H1 (cell line): ENCODE data around the gene FLOT1. TPM values are rescaled to one million over a fixed set of nuclear protein-coding genes. Genes with fewer than 3 reads are reported as not detected.

Experiments
- CTCF ChIA-PET: fragments of 300-600 bp; sonication (Branson Sonifier 250); formaldehyde crosslinking; loops from one replicate; lab custom pipeline; 2021; ENCODE audit not compliant: partially characterized antibody; lab: Charles Lee
- POLR2A ChIA-PET: fragments of 300-600 bp; sonication (Branson Sonifier 250); formaldehyde crosslinking; loops from one replicate; lab custom pipeline; 2021; ENCODE audit warnings: inconsistent platforms; ENCODE audit not compliant: partially characterized antibody; lab: Charles Lee
- DNase-seq, 2 experiments: peaks; one replicate each; pipeline versions ENCODE4 v3.0.0 to v3.0.0-alpha.2; 2010 to 2022; ENCODE audit warnings: low spot score in 2 of 2, low read depth in 1 of 2, mixed read lengths in 1 of 2
- FAIRE-seq: peaks from 2 replicates; lab custom pipeline; 2011; peaks lifted over from hg19 to GRCh38; lab: Jason Lieb, UNC
- H2AFZ ChIP-seq: 2 replicates; pipeline ENCODE4 v1.8.1; 2012; ENCODE audit warnings: low read length, inconsistent platforms
- H2AK5ac ChIP-seq: 2 replicates; pipeline ENCODE4 v1.6.1; 2013; ENCODE audit warnings: low read depth, low read length
- H2BK120ac ChIP-seq: replicated peaks from 2 replicates; pipeline ENCODE3; 2013; ENCODE audit warnings: low read depth, low read length, inconsistent platforms
- H2BK12ac ChIP-seq: 2 replicates; pipeline ENCODE4 v1.6.1; 2013; ENCODE audit warnings: low read depth, low read length
- H2BK15ac ChIP-seq: 2 replicates; pipeline ENCODE4 v1.6.1; 2013; ENCODE audit warnings: low read length
- H2BK20ac ChIP-seq: 2 replicates; pipeline ENCODE4 v1.6.1; 2013; ENCODE audit warnings: low read length
- H2BK5ac ChIP-seq: 2 replicates; pipeline ENCODE4 v1.6.1; 2013; ENCODE audit warnings: low read depth, low read length
- H3K14ac ChIP-seq: 2 replicates; pipeline ENCODE4 v1.6.1; 2013; ENCODE audit warnings: inconsistent platforms; ENCODE audit not compliant: insufficient read length
- H3K18ac ChIP-seq: 2 replicates; pipeline ENCODE4 v1.6.1; 2013; ENCODE audit warnings: low read length; ENCODE audit errors: extremely low read depth
- H3K23ac ChIP-seq: 2 replicates; pipeline ENCODE4 v1.6.1; 2013; ENCODE audit warnings: inconsistent platforms; ENCODE audit not compliant: insufficient read length
- H3K23me2 ChIP-seq: 2 replicates; pipeline ENCODE4 v1.6.1; 2013; ENCODE audit warnings: low read depth, low read length
- H3K27ac ChIP-seq: 2 replicates; pipeline ENCODE4 v1.6.1; 2011; ENCODE audit warnings: low read depth, low read length, inconsistent platforms
- H3K27me3 ChIP-seq, 4 experiments: replicated peaks in 1 of 4; 1 replicate in 1 of 4; 2 replicates in 3 of 4; pipeline versions ENCODE4 v1.6.1 to v1.8.1; 2011 to 2013; ENCODE audit warnings: low read length in 3 of 4, mild to moderate bottlenecking in 3 of 4, inconsistent platforms in 2 of 4, mixed read lengths in 2 of 4, moderate library complexity in 1 of 4; ENCODE audit not compliant: control insufficient read depth in 3 of 4, insufficient read depth in 3 of 4; ENCODE audit errors: extremely low read depth in 1 of 4
- H3K36me3 ChIP-seq, 4 experiments: 2 replicates each; pipeline versions ENCODE4 v1.6.1 to v1.8.1; 2011 to 2013; ENCODE audit warnings: mild to moderate bottlenecking in 4 of 4, low read length in 3 of 4, moderate library complexity in 2 of 4, control low read depth in 1 of 4, inconsistent platforms in 1 of 4; ENCODE audit not compliant: insufficient read depth in 4 of 4, control insufficient read depth in 2 of 4
- H3K4ac ChIP-seq: replicated peaks from 2 replicates; pipeline ENCODE3; 2013; ENCODE audit warnings: low read length, low read depth, mixed read lengths, inconsistent platforms; ENCODE audit not compliant: insufficient read length
- H3K4me1 ChIP-seq, 4 experiments: replicated peaks in 1 of 4; 1 replicate in 1 of 4; 2 replicates in 3 of 4; pipeline versions ENCODE4 v1.6.1 to v1.8.1; 2011 to 2013; ENCODE audit warnings: low read length in 3 of 4, inconsistent platforms in 2 of 4, mixed read lengths in 1 of 4; ENCODE audit not compliant: insufficient read depth in 4 of 4, control insufficient read depth in 3 of 4
- H3K4me2 ChIP-seq, 2 experiments: 2 replicates each; pipeline versions ENCODE4 v1.6.1 to v1.8.1; 2011 to 2013; ENCODE audit warnings: low read depth in 2 of 2, low read length in 2 of 2, control low read depth in 1 of 2, inconsistent platforms in 1 of 2, mild to moderate bottlenecking in 1 of 2; ENCODE audit not compliant: insufficient read depth in 1 of 2
- H3K4me3 ChIP-seq, 4 experiments: fragments of 200-600, 300-600 bp in 1 of 4; sonication (generic), shearing (Covaris generic), sonication (Bioruptor Twin) in 1 of 4; 2 replicates each; pipeline versions ENCODE4 v1.5.1 to v1.8.1; 2011 to 2016; ENCODE audit warnings: low read length in 4 of 4, low read depth in 3 of 4, control low read depth in 2 of 4, inconsistent platforms in 2 of 4, mild to moderate bottlenecking in 2 of 4, mixed read lengths in 1 of 4, moderate library complexity in 1 of 4; ENCODE audit not compliant: insufficient read depth in 2 of 4; ENCODE audit errors: extremely low read depth in 1 of 4
- H3K56ac ChIP-seq: replicated peaks from 2 replicates; pipeline ENCODE3; 2013; ENCODE audit warnings: low read depth, mild to moderate bottlenecking, mixed read lengths, low read length, inconsistent platforms; ENCODE audit not compliant: insufficient read length
- H3K79me1 ChIP-seq: 2 replicates; pipeline ENCODE4 v1.6.1; 2013; ENCODE audit warnings: low read depth, low read length, control low read depth
- H3K79me2 ChIP-seq, 2 experiments: 2 replicates each; pipeline versions ENCODE4 v1.6.1 to v1.8.1; 2012 to 2013; ENCODE audit warnings: low read length in 2 of 2, mild to moderate bottlenecking in 2 of 2, inconsistent platforms in 1 of 2; ENCODE audit not compliant: insufficient read depth in 2 of 2, control insufficient read depth in 1 of 2
- H3K9ac ChIP-seq, 4 experiments: replicated peaks in 1 of 4; 1 replicate in 1 of 4; 2 replicates in 3 of 4; pipeline versions ENCODE4 v1.6.1 to v1.8.1; 2011 to 2013; ENCODE audit warnings: low read depth in 3 of 4, low read length in 3 of 4, control low read depth in 2 of 4, mild to moderate bottlenecking in 2 of 4, moderate library complexity in 2 of 4, inconsistent platforms in 1 of 4; ENCODE audit errors: extremely low read depth in 1 of 4
- H3K9me3 ChIP-seq, 2 experiments: 2 replicates each; pipeline versions ENCODE4 v1.6.1 to v1.8.1; 2012 to 2013; ENCODE audit warnings: mild to moderate bottlenecking in 2 of 2, moderate library complexity in 2 of 2, control low read depth in 1 of 2, inconsistent platforms in 1 of 2, low read depth in 1 of 2, low read length in 1 of 2, mixed read lengths in 1 of 2; ENCODE audit not compliant: insufficient read depth in 2 of 2
- H4K20me1 ChIP-seq, 2 experiments: replicated peaks in 1 of 2; 2 replicates each; pipeline versions ENCODE3 to v1.8.1; 2011 to 2013; ENCODE audit warnings: inconsistent platforms in 2 of 2, low read length in 2 of 2, mild to moderate bottlenecking in 1 of 2; ENCODE audit not compliant: insufficient read depth in 2 of 2, control insufficient read depth in 1 of 2
- H4K5ac ChIP-seq: 2 replicates; pipeline ENCODE4 v1.6.1; 2013; ENCODE audit warnings: low read length, low read depth, mixed read lengths, inconsistent platforms; ENCODE audit not compliant: insufficient read length
- H4K8ac ChIP-seq: 2 replicates; pipeline ENCODE4 v1.8.0; 2013; ENCODE audit warnings: mild to moderate bottlenecking, moderate library complexity, low read length, inconsistent platforms; ENCODE audit not compliant: insufficient read depth; ENCODE audit errors: extremely low read depth
- H4K91ac ChIP-seq: replicated peaks from 2 replicates; pipeline ENCODE3; 2013; ENCODE audit warnings: low read length, mixed read lengths, inconsistent platforms; ENCODE audit not compliant: insufficient read length
- ATF2 ChIP-seq: IDR thresholded peaks from 2 replicates; pipeline ENCODE4 v1.6.1; 2012; ENCODE audit warnings: low read length, inconsistent platforms
- CREB1 ChIP-seq: IDR thresholded peaks from 2 replicates; pipeline ENCODE4 v1.6.1; 2012; ENCODE audit warnings: inconsistent platforms
- EP300 ChIP-seq, 2 experiments: IDR thresholded peaks; 1 replicate in 1 of 2; 2 replicates in 1 of 2; pipeline ENCODE4 v1.6.1; 2011 to 2012; ENCODE audit warnings: low read depth in 2 of 2, low read length in 2 of 2, mild to moderate bottlenecking in 2 of 2, borderline replicate concordance in 1 of 2, inconsistent platforms in 1 of 2, moderate library complexity in 1 of 2
- EZH2 ChIP-seq: fragments of 200-600 bp; sonication (generic); IDR thresholded peaks from 2 replicates; pipeline ENCODE4 v1.7.1; 2012; ENCODE audit warnings: low read depth, mild to moderate bottlenecking, moderate library complexity, low read length, inconsistent platforms; ENCODE audit not compliant: severe bottlenecking
- FOSL1 ChIP-seq: IDR thresholded peaks from 2 replicates; pipeline ENCODE4 v1.6.1; 2011; ENCODE audit warnings: mild to moderate bottlenecking, low read depth, low read length, moderate library complexity; ENCODE audit not compliant: insufficient read depth
- GTF2F1 ChIP-seq: IDR thresholded peaks from 2 replicates; pipeline ENCODE4 v1.6.1; 2012; ENCODE audit warnings: low read depth, low read length, improper control_type of control experiment, borderline replicate concordance
- RNF2 ChIP-seq: fragments of 200-900, 300-1000 bp; sonication (generic); IDR thresholded peaks from 2 replicates; pipeline ENCODE4 v1.7.1; 2016; ENCODE audit warnings: borderline replicate concordance, low read depth, mild to moderate bottlenecking, antibody characterized with exemption, low read length; ENCODE audit not compliant: poor library complexity, severe bottlenecking; ENCODE audit errors: missing control alignments
- SIN3A ChIP-seq, 2 experiments: IDR thresholded peaks in 1 of 2; conservative IDR thresholded peaks in 1 of 2; 2 replicates each; pipeline ENCODE4 v1.6.1; 2011 to 2012; ENCODE audit warnings: low read length in 2 of 2, improper control_type of control experiment in 1 of 2, low read depth in 1 of 2, mild to moderate bottlenecking in 1 of 2
- TEAD4 ChIP-seq: IDR thresholded peaks from 2 replicates; pipeline ENCODE4 v1.6.1; 2012; ENCODE audit warnings: low read depth, low read length, inconsistent platforms, mixed read lengths
- WGBS, 2 experiments: shearing (Covaris generic) in 1 of 2; methylation state at CpG; one replicate each; pipeline versions ENCODE4 v1.1.6 to v1.1.7; 2013 to 2015; ENCODE audit warnings: low lambda C conversion rate in 2 of 2, mixed read lengths in 2 of 2, inconsistent platforms in 1 of 2, low coverage in 1 of 2, missing lambda C conversion rate in 1 of 2; ENCODE audit not compliant: insufficient replicate concordance in 2 of 2, insufficient coverage in 1 of 2, insufficient read length in 1 of 2; ENCODE audit errors: extremely low coverage in 1 of 2, missing lambda C conversion rate in 1 of 2; 5-methylcytosine and 5-hydroxymethylcytosine counted together
- polyA plus RNA-seq, 7 experiments: library from polyadenylated mRNA; depleted of rRNA in 3 of 7; stranded (reverse) in 5 of 7; unstranded in 2 of 7; fragments of >200 nt in 5 of 7; fragments of 200-250 nt in 2 of 7; gene quantifications; 1 replicate in 5 of 7; 2 replicates in 1 of 7; 4 replicates in 1 of 7; pipeline versions ENCODE4 v1.2.1 to v1.2.3, GENCODE V29; 2011 to 2013; ENCODE audit warnings: missing spikeins in 2 of 7, mixed read lengths in 2 of 7
- total RNA-seq: library from RNA; stranded (reverse); fragmentation: NEBNext Ultra II Directional; extraction: Animal tissue kit (Norgen Biotek cat#: 25700); gene quantifications from 2 replicates; pipeline ENCODE4 v1.2.1, GENCODE V29; 2021

FLOT1 gene
- total and polyA plus RNA-seq, 2 of the 8 experiments (the other 6 are each of a cell fraction or from before 2014, with no cell fraction given) = 87.5 to 88.1 TPM

DNA sequence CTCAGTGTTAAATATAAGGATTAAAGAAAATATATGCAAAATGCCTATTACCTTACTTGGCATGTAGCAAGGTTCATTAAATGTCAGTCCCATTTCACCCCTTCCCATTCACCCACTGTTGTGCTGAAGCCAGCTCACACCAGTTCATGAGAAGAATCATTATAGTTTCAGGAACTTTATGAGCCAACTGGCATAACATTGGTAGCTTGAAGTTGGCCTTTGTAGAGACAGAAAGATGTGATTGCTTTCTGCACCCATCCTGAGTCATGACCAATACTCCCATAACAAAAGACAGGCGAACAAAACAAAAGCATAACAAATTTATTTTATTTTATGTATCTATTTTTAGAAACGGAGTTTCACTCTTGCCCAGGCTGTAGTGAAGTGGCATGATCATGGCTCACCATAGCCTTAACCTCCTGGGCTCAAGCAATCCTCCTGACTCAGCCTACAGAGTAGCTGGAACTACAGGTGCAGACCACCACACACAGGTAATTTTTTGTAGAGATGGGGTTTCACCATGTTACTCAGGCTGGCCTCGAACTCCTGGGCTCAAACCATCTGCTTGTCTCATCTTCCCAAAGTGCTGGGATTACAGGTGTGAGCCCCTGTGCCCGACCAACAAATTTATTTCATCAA, 19.4 kb upstream of the FLOT1 start:
- Histone ChIP-seq H3K23ac (no peak overlapping the region), H4K91ac (no peak overlapping the region), H3K4ac (no peak overlapping the region), H3K9ac (no peak overlapping the region; a peak in 1 of 7 replicates), H3K27me3 (no peaks in the 10 kb centered on the region), H2BK120ac (no peak overlapping the region), H3K79me1 (no peaks in the 10 kb centered on the region), H4K5ac (no peak overlapping the region), H3K36me3 (no peaks in the 10 kb centered on the region), H4K20me1 (no peaks in the 10 kb centered on the region), H4K8ac (no peak overlapping the region), H3K79me2 (no peaks in the 10 kb centered on the region), H2BK15ac (no peak overlapping the region), H2AK5ac (no peak overlapping the region), H2AFZ (no peak overlapping the region), H2BK5ac (no peak overlapping the region), H3K14ac (no peak overlapping the region), H2BK20ac (no peak overlapping the region), H3K23me2 (no peaks in the 10 kb centered on the region), H3K9me3 (no peaks in the 10 kb centered on the region; a peak in 1 of 4 replicates), H3K4me1 (peaks cover 4 to 7% (median 6%) of the 10 kb centered on the region in 4 experiments; a peak in 6 of 7 replicates), H2BK12ac (peak overlapping the region; percentile 39; the same call in 1 of the 2 replicates), H3K4me3 (no peak overlapping the region), H3K4me2 (no peak overlapping the region), H3K27ac (no peak overlapping the region), H3K18ac (no peak overlapping the region), H3K56ac (no peak overlapping the region)
- no peak for DNase-seq
- TF ChIP-seq CREB1 (no peak), RNF2 (no peak), FOSL1 (no peak), GTF2F1 (no peak), EZH2 (no peak), EP300 (IDR thresholded peaks at IDR 0.05; ENCODE audit: borderline replicate concordance in 1 of 2, low read depth in 2 of 2, low read length in 2 of 2) (no peak), SIN3A (conservative IDR thresholded peaks at IDR 0.05 in 1 of 2, IDR thresholded peaks at IDR 0.05 in 1 of 2; ENCODE audit: low read depth in 1 of 2, low read length in 2 of 2) (no peak), TEAD4 (no peak), ATF2 (no peak)
- FAIRE-seq = no peak
- ChIA-PET CTCF (interaction anchor here (0.6 to 1.5 kb wide), 3 partner anchors 31 to 314 kb away, joined by 3 to 4 read pairs (median 3); no protein-coding TSS in a partner anchor), POLR2A (interaction anchor here (0.9 to 1.9 kb wide), 3 partner anchors 15 to 20 kb away, joined by 3 to 6 read pairs (median 3); partner anchors contain the start of genes FLOT1 and IER3)
- 86% methylated on average over 4 of the region's 4 CpGs; no CpG with 5 or more reads in 1 of the 2 experiments for WGBS, 2 experiments
